DND-41 (cell line): ENCODE measurements around the gene CCDC192.

Source experiments
- ATAC-seq: fragments of 200-7000 bp; cut with Tn5 transposase; 3 replicates; pipeline ENCODE4 v1.9.1; 2021; ENCODE audit warnings: low read depth; ENCODE audit not compliant: insufficient read depth
- DNase-seq: peaks from one replicate; pipeline ENCODE4 v3.0.0-alpha.2; 2020
- H2AFZ ChIP-seq: 2 replicates; pipeline ENCODE4 v1.6.0; 2012; ENCODE audit warnings: low read depth, low read length
- H3K27ac ChIP-seq: 2 replicates; pipeline ENCODE4 v1.5.1; 2012; ENCODE audit warnings: low read length, inconsistent platforms
- H3K27me3 ChIP-seq: fragments of 200-600 bp; sonication (generic); 2 replicates; pipeline ENCODE4 v1.6.0; 2012; ENCODE audit warnings: low read length, mild to moderate bottlenecking, inconsistent platforms; ENCODE audit not compliant: insufficient read depth, poor library complexity
- H3K36me3 ChIP-seq: 2 replicates; pipeline ENCODE4 v1.5.1; 2012; ENCODE audit warnings: low read length, inconsistent platforms; ENCODE audit not compliant: insufficient read depth
- H3K4me1 ChIP-seq: 2 replicates; pipeline ENCODE4 v1.5.1; 2012; ENCODE audit warnings: mild to moderate bottlenecking, low read length; ENCODE audit not compliant: insufficient read depth
- H3K4me2 ChIP-seq: 2 replicates; pipeline ENCODE4 v1.6.0; 2012; ENCODE audit warnings: mild to moderate bottlenecking, moderate library complexity, low read length, inconsistent platforms; ENCODE audit not compliant: insufficient read depth
- H3K4me3 ChIP-seq, 2 experiments: fragments of 200-600 bp in 1 of 2; shearing (Covaris generic) in 1 of 2; 2 replicates each; pipeline ENCODE4 v1.5.1; 2012 to 2016; ENCODE audit warnings: inconsistent platforms in 2 of 2, low read length in 2 of 2, mild to moderate bottlenecking in 2 of 2, low read depth in 1 of 2, moderate library complexity in 1 of 2
- H3K79me2 ChIP-seq: 2 replicates; pipeline ENCODE4 v1.6.0; 2012; ENCODE audit warnings: low read length, inconsistent platforms; ENCODE audit not compliant: insufficient read depth
- H3K9ac ChIP-seq: 2 replicates; pipeline ENCODE4 v1.6.0; 2012; ENCODE audit warnings: low read depth, mild to moderate bottlenecking, inconsistent platforms, low read length, moderate library complexity
- H3K9me3 ChIP-seq: 2 replicates; pipeline ENCODE4 v1.5.1; 2012; ENCODE audit warnings: low read length, moderate library complexity, mild to moderate bottlenecking, inconsistent platforms; ENCODE audit not compliant: insufficient read depth, severe bottlenecking
- H4K20me1 ChIP-seq: 2 replicates; pipeline ENCODE4 v1.6.0; 2012; ENCODE audit warnings: low read length; ENCODE audit not compliant: insufficient read depth
- CTCF ChIP-seq: IDR thresholded peaks from 2 replicates; pipeline ENCODE4 v1.5.1; 2012; ENCODE audit warnings: borderline replicate concordance, low read length, moderate library complexity, mild to moderate bottlenecking; ENCODE audit not compliant: poor library complexity, severe bottlenecking; ENCODE audit errors: extremely low read depth
- EZH2 ChIP-seq: IDR thresholded peaks from 3 replicates; pipeline ENCODE4 v1.6.1; 2012; ENCODE audit warnings: borderline replicate concordance, low read depth, mild to moderate bottlenecking, moderate library complexity, low read length, inconsistent platforms; ENCODE audit not compliant: severe bottlenecking

CCDC192 gene

DNA sequence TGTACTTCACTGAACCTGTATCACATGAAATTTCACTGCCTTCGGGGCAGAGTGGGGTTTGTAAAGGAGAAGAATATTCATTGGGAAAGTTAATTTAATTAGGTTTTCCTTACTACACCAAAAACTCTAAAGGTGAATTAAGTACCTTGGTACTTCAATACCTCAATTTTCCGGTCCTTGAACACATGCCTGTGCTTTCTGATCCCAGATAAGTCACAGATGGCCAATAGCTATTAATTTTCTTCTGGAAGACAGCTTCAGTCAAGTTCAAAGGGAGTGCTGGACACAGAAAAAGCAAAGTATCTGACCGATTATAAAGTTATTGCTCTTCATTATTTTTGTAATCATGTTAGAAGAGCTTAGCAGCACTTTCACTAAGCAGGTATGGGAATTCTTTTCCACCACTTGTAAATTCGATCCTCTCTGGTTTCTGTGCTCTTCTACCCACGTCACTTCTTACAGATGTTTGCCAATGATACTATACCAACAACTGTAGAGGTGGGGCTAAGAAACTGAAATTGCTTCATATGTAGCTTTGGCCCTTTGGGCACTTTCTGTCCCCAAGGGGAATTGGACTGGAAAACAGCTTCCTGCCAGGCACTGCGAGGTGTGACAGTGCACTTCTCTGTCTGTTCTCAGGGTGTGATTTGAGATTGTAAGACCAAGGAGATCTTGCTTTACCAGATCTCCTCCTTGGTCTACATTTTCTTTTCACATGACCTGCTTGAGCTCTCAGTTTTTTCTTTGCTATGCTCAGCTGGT lies 164.0 kb downstream of the CCDC192 start:
- Histone ChIP-seq H2AFZ (no peak overlapping the region), H3K4me2 (no peak overlapping the region), H3K36me3 (no peaks in the 10 kb centered on the region), H3K27me3 (peaks cover 14% of the 10 kb centered on the region), H3K4me3 (no peak overlapping the region), H3K27ac (no peak overlapping the region), H4K20me1 (no peaks in the 10 kb centered on the region), H3K9ac (no peak overlapping the region), H3K4me1 (no peaks in the 10 kb centered on the region), H3K79me2 (no peaks in the 10 kb centered on the region), H3K9me3 (no peaks in the 10 kb centered on the region)
- DNase-seq = no peak
- ATAC-seq = no peak
- TF ChIP-seq EZH2 (no peak), CTCF (no peak)

DNA sequence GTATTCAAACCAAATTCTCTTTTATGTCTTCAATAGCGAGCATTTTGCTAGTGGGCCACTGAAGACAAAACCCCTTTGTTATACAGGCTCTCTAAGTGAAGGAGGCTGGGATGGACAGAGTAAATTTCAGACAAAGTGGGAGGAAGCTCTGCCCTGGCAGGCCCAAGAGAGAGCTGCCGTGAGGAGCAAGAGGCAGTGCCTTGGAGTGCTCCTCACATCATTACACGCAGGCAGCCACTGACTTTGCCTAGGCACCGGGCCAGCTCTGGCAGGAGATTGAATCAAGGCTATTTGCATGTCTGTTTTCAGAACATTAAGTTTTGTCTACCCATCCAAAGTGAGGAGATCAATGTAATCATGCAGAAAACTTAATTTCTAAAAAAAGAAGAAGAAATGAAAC lies 167.7 kb downstream of the CCDC192 start:
- H4K20me1 ChIP-seq = no peaks in the 10 kb centered on the region
- TF ChIP-seq EZH2 (no peak), CTCF (no peak)
- H3K9ac ChIP-seq = no peak overlapping the region
- H3K9me3 ChIP-seq = no peaks in the 10 kb centered on the region
- no peak for DNase-seq
- ATAC-seq = no peak
- H2AFZ ChIP-seq = no peak overlapping the region
- no peaks in the 10 kb centered on the region for H3K4me1 ChIP-seq
- no peak overlapping the region for H3K27ac ChIP-seq
- H3K27me3 ChIP-seq = peaks cover 13% of the 10 kb centered on the region
- no peak overlapping the region for H3K4me2 ChIP-seq
- no peak overlapping the region for H3K4me3 ChIP-seq
- H3K79me2 ChIP-seq = no peaks in the 10 kb centered on the region
- H3K36me3 ChIP-seq = no peaks in the 10 kb centered on the region

GRCh38 chr5:127871503-127872153 lies 168.4 kb downstream of the CCDC192 start:
- Histone ChIP-seq H4K20me1 (no peaks in the 10 kb centered on the region), H3K27me3 (peaks cover 6% of the 10 kb centered on the region), H3K79me2 (no peaks in the 10 kb centered on the region), H2AFZ (no peak overlapping the region), H3K4me1 (no peaks in the 10 kb centered on the region), H3K4me2 (no peak overlapping the region), H3K9me3 (no peaks in the 10 kb centered on the region), H3K9ac (no peak overlapping the region), H3K27ac (no peak overlapping the region), H3K4me3 (no peak overlapping the region), H3K36me3 (no peaks in the 10 kb centered on the region)
- ATAC-seq = no peak
- DNase-seq = no peak
- TF ChIP-seq EZH2 = no peak
- TF ChIP-seq CTCF = no peak
